Measurements from ENCODE around the gene TPPP2. TPM values are rescaled to one million over a fixed set of nuclear protein-coding genes. Genes with fewer than 3 reads are reported as not detected.
A peak's percentile ranks its signal among the peaks of the same experiment; 100 is the strongest.

Gene TPPP2
- total and polyA plus RNA-seq, 2 donors (not counting 1 experiment from before 2014, with no cell fraction given), result not detected

- Histone ChIP-seq H4K20me1 (ENCODE audit: control insufficient read depth, insufficient read depth, low read length, poor library complexity, severe bottlenecking) (no peaks in the 10 kb centered on the region), H3K9me3 (ENCODE audit: control extremely low read depth in 1 of 3, control insufficient read depth in 2 of 3, insufficient read depth in 1 of 3, low read length in 2 of 3) (no peaks in the 10 kb centered on the region), H3K27me3 (replicated peaks in 1 of 4; ENCODE audit: control extremely low read depth in 1 of 4, control insufficient read depth in 3 of 4, insufficient read depth in 4 of 4, low read length in 3 of 4) (peaks cover 0 to 30% (median 8%) of the 10 kb centered on the region in 4 experiments), H3K4me1 (ENCODE audit: control insufficient read depth in 2 of 2, insufficient read depth in 2 of 2, low read length in 2 of 2) (peaks cover 12 to 23% of the 10 kb centered on the region in 2 donors), H3K27ac (ENCODE audit: low read length in 2 of 2) (no peak overlapping the region), H3K9ac (ENCODE audit: low read length) (no peak overlapping the region), H2AFZ (ENCODE audit: insufficient read depth, low read depth, low read length, poor library complexity, severe bottlenecking) (no peak overlapping the region), H3K4me2 (replicated peaks; ENCODE audit: low read depth, low read length, poor library complexity, severe bottlenecking) (no peak overlapping the region), H3K36me3 (replicated peaks in 1 of 2; ENCODE audit: control extremely low read depth in 1 of 2, control insufficient read depth in 1 of 2, extremely low read depth in 1 of 2, insufficient read depth in 2 of 2, low read length in 1 of 2) (no peaks in the 10 kb centered on the region), H3K4me3 (ENCODE audit: control extremely low read depth in 1 of 5, extremely low read depth in 1 of 5, insufficient read depth in 1 of 5, low read depth in 2 of 5, low read length in 4 of 5) (no peak overlapping the region), H3K79me2 (ENCODE audit: control insufficient read depth, insufficient read depth, low read length) (no peaks in the 10 kb centered on the region)
- H3K27me3 Mint-ChIP-seq, result peaks cover 23% of the 10 kb centered on the region
- H3K4me1 Mint-ChIP-seq, result peaks cover 19% of the 10 kb centered on the region
- intact Hi-C loops (cut with micrococcal nuclease), result no loop called here
- WGBS (ENCODE audit: insufficient coverage), result 95% methylated on average over 4 of the region's 5 CpGs
- no peak overlapping the region for H3K4me3 Mint-ChIP-seq
- H3K9me3 Mint-ChIP-seq (ENCODE audit: insufficient read depth), result no peaks in the 10 kb centered on the region
- DNase-seq (no peak), ATAC-seq (ENCODE audit: low read depth) (no peak)
- POLR2A ChIA-PET, result no interaction called here
- TF ChIP-seq EZH2 (IDR thresholded peaks at IDR 0.05; ENCODE audit: borderline replicate concordance, insufficient read depth, low read depth, low read length, poor library complexity, severe bottlenecking) (no peak), CTCF (IDR thresholded peaks at IDR 0.05) (no peak)
- CTCF ChIA-PET, result interaction anchor here (1.1 to 15.1 kb wide), 7 partner anchors 10 to 164 kb away, joined by 3 to 348 read pairs (median 6); partner anchors contain the start of genes TMEM253 and TPPP2
- H3K27ac Mint-ChIP-seq, result no peak overlapping the region
These were observed 9.0 kb upstream of the TPPP2 start for GRCh38 chr14:21020977-21021545.

- Histone ChIP-seq H3K4me2 (replicated peaks; ENCODE audit: low read depth, low read length, poor library complexity, severe bottlenecking) (no peak overlapping the region), H2AFZ (ENCODE audit: insufficient read depth, low read depth, low read length, poor library complexity, severe bottlenecking) (no peak overlapping the region), H3K9me3 (ENCODE audit: control extremely low read depth in 1 of 3, control insufficient read depth in 2 of 3, insufficient read depth in 1 of 3, low read length in 2 of 3) (no peaks in the 10 kb centered on the region), H3K79me2 (ENCODE audit: control insufficient read depth, insufficient read depth, low read length) (no peaks in the 10 kb centered on the region), H3K4me1 (ENCODE audit: control insufficient read depth in 2 of 2, insufficient read depth in 2 of 2, low read length in 2 of 2) (peaks cover 12 to 23% of the 10 kb centered on the region in 2 donors), H3K36me3 (replicated peaks in 1 of 2; ENCODE audit: control extremely low read depth in 1 of 2, control insufficient read depth in 1 of 2, extremely low read depth in 1 of 2, insufficient read depth in 2 of 2, low read length in 1 of 2) (no peaks in the 10 kb centered on the region), H4K20me1 (ENCODE audit: control insufficient read depth, insufficient read depth, low read length, poor library complexity, severe bottlenecking) (no peaks in the 10 kb centered on the region), H3K4me3 (ENCODE audit: control extremely low read depth in 1 of 5, extremely low read depth in 1 of 5, insufficient read depth in 1 of 5, low read depth in 2 of 5, low read length in 4 of 5) (no peak overlapping the region), H3K27ac (ENCODE audit: low read length in 2 of 2) (no peak overlapping the region), H3K27me3 (replicated peaks in 1 of 4; ENCODE audit: control extremely low read depth in 1 of 4, control insufficient read depth in 3 of 4, insufficient read depth in 4 of 4, low read length in 3 of 4) (peaks cover 0 to 30% (median 8%) of the 10 kb centered on the region in 4 experiments), H3K9ac (ENCODE audit: low read length) (no peak overlapping the region)
- peaks cover 19% of the 10 kb centered on the region for H3K27me3 Mint-ChIP-seq
- ChIA-PET CTCF (interaction anchor here (2.5 to 2.9 kb wide), 3 partner anchors 8 to 82 kb away, joined by 9 to 23 read pairs (median 14); no protein-coding TSS in a partner anchor), POLR2A (no interaction called here)
- peak overlapping the region; percentile 93 for H3K4me3 Mint-ChIP-seq
- 98% methylated on average over 5 of the region's 5 CpGs for WGBS (ENCODE audit: insufficient coverage)
- TF ChIP-seq CTCF (IDR thresholded peaks at IDR 0.05), result no peak
- no peak for TF ChIP-seq EZH2 (IDR thresholded peaks at IDR 0.05; ENCODE audit: borderline replicate concordance, insufficient read depth, low read depth, low read length, poor library complexity, severe bottlenecking)
- H3K9me3 Mint-ChIP-seq (ENCODE audit: insufficient read depth), result no peaks in the 10 kb centered on the region
- DNase-seq (no peak), ATAC-seq (ENCODE audit: low read depth) (no peak)
- intact Hi-C loops (cut with micrococcal nuclease), result no loop called here
- no peak overlapping the region for H3K27ac Mint-ChIP-seq
- H3K4me1 Mint-ChIP-seq, result peaks cover 19% of the 10 kb centered on the region
These were observed 7.3 kb upstream of the TPPP2 start for GRCh38 chr14:21022686-21023085.

Measured in B cell (primary cell).